Stimulated activated CD8-positive, alpha-beta memory T cell treated with anti-CD3 and anti-CD28 coated beads, Interleukin-12 subunit alpha, Interleukin-12 subunit beta, amount 100 ng/mL, for 1 hour (primary cell): ENCODE results near the gene LGI4.

ENCODE experiments used
- DNase-seq: peaks from one replicate; pipeline ENCODE4 v3.0.0-alpha.2; 2020; ENCODE audit warnings: low read depth

LGI4 gene

DNA sequence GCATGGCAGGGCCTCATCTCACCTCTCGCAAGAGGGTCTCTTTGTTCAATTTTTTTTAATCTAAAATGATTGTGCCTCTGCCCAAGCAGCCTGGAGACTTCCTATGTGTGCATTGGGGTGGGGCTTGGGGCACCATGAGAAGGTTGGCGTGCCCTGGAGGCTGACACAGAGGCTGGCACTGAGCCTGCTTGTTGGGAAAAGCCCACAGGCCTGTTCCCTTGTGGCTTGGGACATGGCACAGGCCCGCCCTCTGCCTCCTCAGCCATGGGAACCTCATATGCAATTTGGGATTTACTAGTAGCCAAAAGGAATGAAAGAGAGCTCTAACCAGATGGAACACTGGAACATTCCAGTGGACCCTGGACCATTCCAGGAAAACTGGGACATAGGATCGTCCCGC, 11.3 kb downstream of the LGI4 start:
- DNase-seq, result no peak

DNA sequence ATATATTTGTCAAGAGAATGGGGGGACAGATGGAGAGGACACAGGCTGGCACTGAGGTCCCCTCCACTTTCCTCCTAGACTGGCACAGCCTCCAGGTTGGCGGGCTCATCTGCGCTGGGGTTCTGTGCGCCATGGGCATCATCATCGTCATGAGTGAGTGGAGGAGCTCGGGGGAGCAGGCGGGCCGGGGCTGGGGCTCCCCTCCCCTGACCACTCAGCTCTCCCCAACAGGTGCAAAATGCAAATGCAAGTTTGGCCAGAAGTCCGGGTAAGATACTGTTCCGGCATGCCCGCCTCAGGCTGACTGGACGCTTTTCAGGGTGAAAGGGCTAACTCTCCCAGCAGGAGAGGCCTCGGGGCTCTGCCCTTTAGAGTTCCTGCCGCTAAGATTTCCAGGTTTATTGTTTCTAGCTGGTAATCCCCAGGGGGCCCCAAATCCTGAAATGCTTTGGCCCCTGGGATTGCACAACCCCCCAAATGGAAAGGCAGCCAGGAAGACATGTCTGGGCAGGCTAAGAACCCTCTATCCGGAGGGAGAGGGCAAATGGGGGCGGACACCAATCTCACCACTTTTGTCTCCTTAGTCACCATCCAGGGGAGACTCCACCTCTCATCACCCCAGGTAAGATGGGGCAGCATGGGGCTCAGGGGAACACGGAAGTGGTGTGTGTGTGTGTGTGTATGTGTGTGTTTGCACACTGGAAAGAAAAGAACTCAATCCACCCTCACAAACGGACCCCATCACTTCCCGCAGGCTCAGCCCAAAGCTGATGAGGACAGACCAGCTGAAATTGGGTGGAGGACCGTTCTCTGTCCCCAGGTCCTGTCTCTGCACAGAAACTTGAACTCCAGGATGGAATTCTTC, 11.9 kb downstream of the LGI4 start:
- DNase-seq, result no peak

DNA sequence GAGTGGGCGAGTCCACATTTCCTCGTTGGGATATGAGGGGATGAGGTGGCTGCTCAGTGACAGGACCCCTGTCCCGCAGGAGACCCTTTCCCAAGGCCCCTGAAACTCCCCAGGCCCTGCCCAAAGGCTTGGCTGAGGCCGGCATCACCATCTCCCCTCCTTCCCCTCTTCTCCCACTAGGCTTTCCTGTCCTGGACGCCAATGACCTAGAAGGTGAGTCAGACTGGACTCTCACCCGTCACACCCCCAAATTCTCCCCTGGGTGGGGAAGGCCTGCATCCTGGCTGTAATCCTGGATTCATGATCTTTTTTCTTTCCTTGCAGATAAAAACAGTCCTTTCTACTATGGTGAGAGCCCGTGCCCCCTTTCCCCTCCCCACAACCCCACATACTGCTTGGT, 14.0 kb downstream of the LGI4 start:
- DNase-seq, result no peak

- DNase-seq, result no peak
These were observed 14.4 kb downstream of the LGI4 start for GRCh38 chr19:35120492-35120891.

DNA sequence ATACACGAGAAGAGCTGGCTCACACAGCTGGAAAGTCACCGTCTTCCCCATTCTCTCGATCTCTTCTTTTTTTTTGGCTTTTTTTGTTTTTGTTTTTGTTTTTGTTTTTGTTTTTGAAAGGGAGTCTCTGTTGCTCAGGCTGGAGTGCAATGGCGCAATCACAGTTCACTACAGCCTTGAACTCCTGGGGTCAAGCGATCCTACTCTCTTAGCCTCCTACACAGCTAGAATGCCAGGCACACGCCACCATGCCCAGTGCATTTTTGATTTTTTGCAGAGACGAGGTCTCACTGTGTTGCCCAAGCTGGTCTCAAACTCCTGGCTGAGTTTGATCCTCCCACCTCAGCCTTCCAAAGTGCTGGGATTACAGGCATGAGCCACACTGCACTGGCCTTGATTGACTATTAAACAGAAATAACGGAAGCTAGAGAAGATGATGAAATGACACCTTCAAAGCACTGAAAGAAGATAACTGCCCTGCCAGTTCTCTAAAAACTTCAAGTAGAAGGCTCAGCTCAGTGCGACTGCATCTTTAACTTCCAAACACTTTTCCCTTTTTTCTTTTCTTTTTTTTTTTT, 15.2 kb downstream of the LGI4 start:
- DNase-seq, result no peak

DNA sequence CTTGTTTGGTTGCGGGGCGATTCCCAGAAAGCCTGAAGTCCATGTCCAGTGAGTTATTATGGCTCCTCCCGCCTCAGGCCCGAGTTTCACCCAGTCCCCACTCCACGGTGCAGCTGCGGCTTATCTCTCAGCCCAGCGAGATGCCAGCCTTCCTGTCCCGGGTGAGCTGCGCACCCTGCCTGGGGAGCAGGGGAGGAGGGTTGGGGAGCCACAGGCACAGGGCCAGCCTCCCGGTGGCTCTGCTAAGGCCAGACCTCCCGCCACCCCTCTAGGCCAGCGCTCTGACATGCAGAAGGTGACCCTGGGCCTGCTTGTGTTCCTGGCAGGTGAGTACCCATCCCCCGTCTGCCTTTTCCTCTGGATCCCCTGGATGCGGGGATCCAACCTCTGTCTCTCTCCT, 15.8 kb downstream of the LGI4 start:
- DNase-seq, result no peak

- no peak for DNase-seq
These were observed 16.4 kb downstream of the LGI4 start for GRCh38 chr19:35118268-35119020.

DNA sequence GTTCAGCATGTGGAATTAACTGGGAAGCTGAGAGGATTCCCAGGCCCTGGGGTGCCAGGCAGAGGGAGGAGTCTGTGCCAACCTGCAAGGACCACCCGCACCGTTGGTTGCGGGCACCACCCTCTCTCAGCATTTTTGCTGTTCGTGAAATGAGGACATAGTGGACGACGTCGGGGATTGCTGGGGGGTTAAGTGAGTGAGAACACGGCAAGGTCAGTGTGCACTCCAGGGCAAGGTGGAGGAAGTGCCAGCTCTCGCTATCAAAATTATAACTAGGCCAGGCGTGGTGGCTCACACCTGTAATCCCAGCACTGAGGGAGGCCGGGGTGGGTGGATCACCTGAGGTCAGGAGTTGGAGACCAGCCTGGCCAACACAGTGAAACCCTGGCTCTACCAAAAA, 17.1 kb downstream of the LGI4 start:
- no peak for DNase-seq

DNA sequence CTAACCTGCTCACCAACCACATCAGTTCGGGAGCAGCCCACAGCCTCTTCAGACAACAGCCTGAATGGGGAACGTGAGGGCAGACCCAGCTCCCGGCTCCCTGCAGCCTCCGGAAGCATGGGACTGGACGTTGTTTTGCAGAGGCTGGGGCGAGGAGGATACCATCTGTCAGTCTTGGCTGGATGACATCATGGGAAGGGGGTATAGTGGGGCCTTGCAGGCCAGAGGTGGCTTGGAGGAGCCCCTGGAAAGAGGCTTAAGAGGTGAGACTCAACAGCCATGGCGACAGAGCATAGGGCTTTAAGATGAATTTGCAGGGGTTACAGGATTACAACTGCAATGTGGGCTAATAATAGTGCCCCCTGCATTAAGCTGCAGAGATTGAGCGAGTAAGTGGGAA, 17.7 kb downstream of the LGI4 start:
- DNase-seq, result no peak

DNA sequence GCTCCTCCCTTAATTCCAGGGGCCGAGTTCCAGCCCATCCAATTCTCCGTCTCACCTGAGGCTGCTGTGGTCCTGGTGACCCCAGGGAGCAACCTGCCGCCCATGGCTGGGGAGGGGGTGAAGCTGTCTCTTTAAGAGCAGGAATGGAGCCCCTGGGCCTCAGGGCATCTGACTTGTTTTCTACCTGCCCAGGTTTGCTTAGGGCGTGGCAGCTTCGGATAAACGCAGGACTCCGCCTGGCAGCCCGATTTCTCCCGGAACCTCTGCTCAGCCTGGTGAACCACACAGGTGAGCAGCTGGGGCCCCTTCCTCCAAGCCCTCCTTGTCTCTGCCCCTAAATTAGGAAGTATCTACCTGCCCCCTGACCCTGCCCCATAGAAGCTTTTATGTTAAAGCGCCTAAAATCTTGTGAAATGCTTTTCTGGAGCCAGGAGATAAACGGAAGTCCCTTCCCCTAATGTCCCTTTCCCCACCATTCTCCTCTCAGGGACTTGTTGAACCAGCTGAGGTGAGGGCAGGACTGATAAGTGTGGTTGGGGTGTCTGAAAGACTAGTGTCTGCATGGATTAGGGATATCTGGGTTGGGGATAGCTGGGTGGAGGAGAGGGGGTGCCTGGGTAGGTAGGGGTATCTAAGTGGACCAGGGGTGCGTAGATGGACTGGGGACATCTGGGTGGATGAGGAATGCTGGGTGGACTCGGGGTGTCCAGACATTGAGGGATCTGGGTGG, 18.6 kb downstream of the LGI4 start:
- DNase-seq, result no peak

DNA sequence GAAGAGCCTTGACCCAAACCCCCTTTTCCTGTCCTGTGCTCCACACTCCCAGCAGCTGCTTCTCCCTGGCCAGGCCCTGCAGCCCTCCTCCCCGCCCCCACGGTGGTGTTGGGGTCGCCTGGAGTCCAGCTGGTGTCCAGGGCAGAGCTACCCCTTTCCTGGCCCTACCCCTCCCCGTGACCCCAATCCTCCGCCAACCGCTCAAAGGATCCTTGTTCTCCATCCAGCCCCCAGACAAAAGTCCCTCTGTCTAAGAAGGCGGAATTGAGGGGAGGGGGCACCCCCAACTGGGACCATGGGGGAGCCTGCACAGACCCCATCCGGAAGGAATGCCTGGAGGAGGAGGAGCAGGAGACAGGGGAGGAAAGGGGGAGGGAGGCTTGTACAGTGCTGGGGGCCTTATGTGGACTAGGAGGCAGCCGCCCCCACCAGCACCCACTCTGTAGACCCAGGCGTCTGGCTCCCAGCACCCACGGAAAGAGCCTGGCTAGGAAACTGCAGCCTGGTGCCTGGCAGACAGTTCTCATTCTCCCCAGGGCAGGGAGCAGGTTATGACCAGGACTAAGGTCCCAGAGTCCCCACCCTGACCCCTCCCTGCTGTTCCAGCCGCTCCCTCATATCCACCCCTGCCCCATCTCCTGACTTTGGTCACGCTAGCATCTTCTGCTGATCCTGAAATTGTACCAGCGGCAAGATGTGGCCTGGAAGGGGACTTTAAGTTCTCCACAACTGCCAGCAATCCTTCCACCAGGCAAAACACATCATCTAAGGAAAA, 19.5 kb downstream of the LGI4 start, which contains the start of gene FXYD3:
Gene FXYD3, plus strand, starts transcription at position 647 of the 775 bp plus-strand sequence. CDS start 3,554 bp downstream, outside the sequence.
- no peak for DNase-seq

GRCh38 chr19:35114353-35115176, 20.3 kb downstream of the LGI4 start:
- DNase-seq, result peak; percentile 55

GRCh38 chr19:35112995-35113688, 21.7 kb downstream of the LGI4 start:
- no peak for DNase-seq

DNA sequence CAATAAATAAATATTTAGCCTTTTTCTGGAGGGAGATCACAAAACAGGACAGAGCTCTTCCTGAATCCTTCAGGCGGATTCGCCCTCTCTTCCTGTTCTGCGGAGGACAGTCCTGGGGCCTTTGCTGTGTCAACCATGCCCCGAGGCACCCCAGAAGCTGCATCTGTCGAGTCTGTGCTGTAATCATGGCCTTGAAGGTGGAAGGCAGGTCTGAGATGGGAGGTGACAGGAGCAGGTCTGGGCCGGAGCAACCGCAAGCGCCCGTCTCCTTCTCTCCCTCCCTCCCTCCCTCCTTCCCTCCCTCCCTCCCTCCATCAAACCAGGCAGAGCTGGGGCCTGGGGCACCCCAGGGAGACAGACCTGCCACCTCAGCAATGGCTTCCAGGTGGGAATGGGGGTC, 23.9 kb downstream of the LGI4 start:
- no peak for DNase-seq

- DNase-seq, result no peak
These were observed 25.3 kb downstream of the LGI4 start for GRCh38 chr19:35109395-35110112.

DNA sequence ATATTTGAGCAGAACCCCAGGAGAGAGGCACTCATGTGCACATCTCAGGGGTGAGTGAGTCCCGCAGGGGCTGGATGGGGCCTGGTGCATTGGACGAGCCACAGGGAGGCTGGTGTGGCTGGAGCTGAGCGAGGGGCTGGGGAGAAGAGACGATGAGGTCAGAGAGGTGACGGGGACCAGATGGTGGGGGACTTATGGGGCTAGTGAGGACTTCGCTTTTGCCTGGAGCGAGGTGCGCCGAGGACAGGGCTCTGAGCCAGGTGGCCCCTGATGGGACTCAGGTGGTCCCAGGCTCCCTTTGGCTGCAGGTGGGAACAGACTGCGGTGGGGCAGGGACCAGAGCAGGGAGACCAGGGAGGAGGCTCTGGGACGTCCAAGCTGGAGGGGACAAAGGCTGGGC, 26.1 kb downstream of the LGI4 start:
- no peak for DNase-seq

DNA sequence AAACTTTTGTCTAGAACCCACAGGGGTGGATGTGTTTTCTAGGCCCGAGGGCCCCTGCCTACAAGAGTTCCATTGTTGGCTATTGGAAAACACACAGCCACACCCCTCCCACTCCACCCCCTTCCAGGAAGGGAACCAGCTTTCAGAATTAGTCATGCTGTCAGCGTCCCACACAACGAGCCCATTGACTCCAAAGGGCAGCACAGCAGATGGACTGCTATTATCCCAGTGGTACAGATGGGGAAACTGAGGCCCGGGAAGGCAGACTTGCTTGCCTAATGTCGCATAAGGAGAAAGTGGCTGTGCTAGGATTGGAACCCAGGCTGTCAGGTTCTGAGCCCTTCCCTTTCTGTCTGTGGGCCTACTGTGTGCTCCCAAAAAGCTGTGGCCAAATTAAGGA, 27.3 kb downstream of the LGI4 start:
- DNase-seq, result no peak

DNA sequence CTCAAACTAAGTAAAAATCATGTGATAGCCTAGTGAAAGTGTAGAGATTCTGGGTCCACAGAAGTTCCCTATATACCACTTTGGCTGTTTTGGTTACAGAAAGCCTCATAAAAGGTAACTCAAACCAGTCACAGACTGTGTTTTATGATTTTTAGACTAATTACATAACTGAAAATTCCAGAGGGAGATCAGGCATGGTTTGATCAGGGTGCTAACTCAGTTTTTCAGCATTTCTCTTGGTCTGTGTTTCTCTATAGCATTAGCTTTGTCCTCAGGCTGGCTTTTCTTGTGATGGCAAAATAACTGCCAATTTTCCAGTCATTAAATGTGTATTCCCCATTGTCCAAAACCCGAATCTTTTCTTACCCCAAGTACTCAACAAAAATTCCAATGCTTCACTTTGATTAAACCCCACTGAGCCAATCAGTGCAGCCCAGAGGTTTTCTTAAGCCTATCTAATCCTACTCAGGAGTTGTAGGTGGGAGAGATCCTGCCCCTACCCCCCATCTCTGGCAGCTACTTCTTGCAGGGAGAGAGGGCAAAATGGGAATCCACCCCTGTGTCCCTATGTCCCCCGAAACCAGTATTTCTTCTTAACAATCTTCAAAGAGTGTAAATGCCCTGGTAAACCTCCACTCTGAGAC, 27.8 kb downstream of the LGI4 start:
- no peak for DNase-seq

DNA sequence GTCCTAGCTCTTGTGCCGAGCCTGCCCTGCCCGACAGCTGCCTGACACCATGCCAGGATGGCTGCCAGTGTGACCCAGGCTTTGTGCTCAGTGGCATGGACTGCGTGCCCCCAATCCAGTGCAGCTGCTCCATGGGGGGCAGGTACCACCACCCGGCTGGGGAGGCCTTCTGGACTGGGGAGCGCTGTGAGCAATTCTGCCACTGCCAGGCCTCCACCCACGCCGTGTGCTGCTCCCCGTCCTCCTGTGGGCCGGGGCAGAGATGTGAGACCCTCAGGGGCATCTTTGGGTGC, 28.6 kb downstream of the LGI4 start:
- DNase-seq, result no peak
